ENCODE measurements around the gene C19orf67.

- TF ChIP-seq, protein P1, sequence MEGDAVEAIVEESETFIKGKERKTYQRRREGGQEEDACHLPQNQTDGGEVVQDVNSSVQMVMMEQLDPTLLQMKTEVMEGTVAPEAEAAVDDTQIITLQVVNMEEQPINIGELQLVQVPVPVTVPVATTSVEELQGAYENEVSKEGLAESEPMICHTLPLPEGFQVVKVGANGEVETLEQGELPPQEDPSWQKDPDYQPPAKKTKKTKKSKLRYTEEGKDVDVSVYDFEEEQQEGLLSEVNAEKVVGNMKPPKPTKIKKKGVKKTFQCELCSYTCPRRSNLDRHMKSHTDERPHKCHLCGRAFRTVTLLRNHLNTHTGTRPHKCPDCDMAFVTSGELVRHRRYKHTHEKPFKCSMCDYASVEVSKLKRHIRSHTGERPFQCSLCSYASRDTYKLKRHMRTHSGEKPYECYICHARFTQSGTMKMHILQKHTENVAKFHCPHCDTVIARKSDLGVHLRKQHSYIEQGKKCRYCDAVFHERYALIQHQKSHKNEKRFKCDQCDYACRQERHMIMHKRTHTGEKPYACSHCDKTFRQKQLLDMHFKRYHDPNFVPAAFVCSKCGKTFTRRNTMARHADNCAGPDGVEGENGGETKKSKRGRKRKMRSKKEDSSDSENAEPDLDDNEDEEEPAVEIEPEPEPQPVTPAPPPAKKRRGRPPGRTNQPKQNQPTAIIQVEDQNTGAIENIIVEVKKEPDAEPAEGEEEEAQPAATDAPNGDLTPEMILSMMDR (IDR thresholded peaks at IDR 0.05) = no peak
- no peak for TF ChIP-seq POLR2A (IDR thresholded peaks at IDR 0.05)
Observed at GRCh38 chr19:14102756-14103155, 17.2 kb upstream of the C19orf67 start.
